ENCODE measurements around the gene C8A. TPM values are rescaled to one million over a fixed set of nuclear protein-coding genes. Genes with fewer than 3 reads are reported as not detected.

The C8A gene
- polyA plus RNA-seq (2011; rRNA removed) (not detected in 2 replicates), polyA minus RNA-seq (2011; rRNA and poly(A)+ RNA removed) (not detected in 2 replicates)

DNA sequence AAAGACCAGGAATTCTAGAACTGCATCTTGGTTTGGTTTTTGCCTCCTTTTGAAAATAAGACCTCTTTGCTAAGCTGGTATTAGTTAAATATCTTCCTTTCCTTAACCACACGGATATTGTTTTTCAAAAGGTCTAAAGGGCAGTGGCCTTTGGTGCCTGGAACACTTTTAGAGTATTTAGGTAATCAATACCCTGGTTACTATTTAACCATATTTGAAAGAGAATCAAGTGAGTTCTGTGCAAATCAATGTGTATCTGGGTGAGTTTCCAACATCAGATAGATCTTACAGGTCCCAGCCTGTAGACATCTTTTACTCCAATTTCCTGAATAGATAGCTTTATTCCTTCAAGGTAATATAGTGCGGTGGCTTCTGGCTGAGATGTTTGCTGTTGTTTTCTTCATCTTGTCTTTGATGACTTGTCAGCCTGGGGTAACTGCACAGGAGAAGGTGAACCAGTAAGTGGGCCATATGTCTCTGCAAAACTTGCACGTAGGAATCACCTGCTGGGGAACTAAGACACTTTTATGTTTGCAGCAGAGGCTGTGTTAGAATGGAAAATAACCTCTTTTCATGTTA, at the start of gene C8A:
C8A (plus strand) TSS at position 277 of the 579 bp plus-strand sequence; CDS start at position 382, 105 bp downstream.
- DNase-seq (ENCODE audit: low read depth, low spot score): no peak
- ChIA-PET CTCF (interaction anchor here (0.6 kb wide), 1 partner anchor 22 kb away, joined by 3 read pairs; no protein-coding TSS in a partner anchor), POLR2A (no interaction called here)

DNA sequence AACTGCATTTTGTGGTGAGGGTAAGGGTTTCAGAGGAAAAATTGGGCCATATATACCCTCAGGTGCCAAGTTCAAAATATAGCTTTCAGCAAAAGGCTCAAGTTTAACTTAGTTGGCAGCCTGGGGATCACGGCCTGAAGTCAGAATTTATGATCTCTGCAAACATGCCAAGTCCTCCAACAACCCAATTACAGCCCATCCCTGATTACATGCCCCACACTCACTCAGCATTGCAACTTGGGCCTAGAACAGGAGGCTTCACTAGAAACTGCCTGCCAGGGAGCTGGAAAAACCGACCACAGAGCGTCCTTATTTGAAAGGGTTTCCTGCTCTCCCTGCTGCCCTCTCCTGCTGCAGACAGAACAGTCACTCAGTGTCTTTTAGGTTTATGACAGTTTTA, 47.8 kb upstream of the C8A start:
- Histone ChIP-seq H3K27ac (ENCODE audit: low read depth, low read length) (no peak overlapping the region), H3K4me3 (ENCODE audit: low read depth, low read length) (no peak overlapping the region), H3K9me3 (ENCODE audit: control insufficient read depth, insufficient read depth, low read length) (no peaks in the 10 kb centered on the region), H3K27me3 (ENCODE audit: control insufficient read depth, insufficient read depth, low read length) (no peaks in the 10 kb centered on the region)
- no peak for DNase-seq (ENCODE audit: low read depth, low spot score)
- ChIA-PET CTCF (interaction anchor here (2.2 kb wide), 1 partner anchor 14 kb away, joined by 16 read pairs; no protein-coding TSS in a partner anchor), POLR2A (no interaction called here)
- TF ChIP-seq CTCF (IDR thresholded peaks at IDR 0.05; ENCODE audit: low read depth, low read length): no peak

More for the DNA sequence above, at the start of gene C8A:
- no peaks in the 10 kb centered on the region for H3K9me3 ChIP-seq (ENCODE audit: control insufficient read depth, insufficient read depth, low read length)
- TF ChIP-seq CTCF (IDR thresholded peaks at IDR 0.05; ENCODE audit: low read depth, low read length): no peak
- no peaks in the 10 kb centered on the region for H3K27me3 ChIP-seq (ENCODE audit: control insufficient read depth, insufficient read depth, low read length)
- no peak within 1 kb of the TSS for H3K4me3 ChIP-seq (ENCODE audit: low read depth, low read length)
- no peak within 1 kb of the TSS for H3K27ac ChIP-seq (ENCODE audit: low read depth, low read length)

DNA sequence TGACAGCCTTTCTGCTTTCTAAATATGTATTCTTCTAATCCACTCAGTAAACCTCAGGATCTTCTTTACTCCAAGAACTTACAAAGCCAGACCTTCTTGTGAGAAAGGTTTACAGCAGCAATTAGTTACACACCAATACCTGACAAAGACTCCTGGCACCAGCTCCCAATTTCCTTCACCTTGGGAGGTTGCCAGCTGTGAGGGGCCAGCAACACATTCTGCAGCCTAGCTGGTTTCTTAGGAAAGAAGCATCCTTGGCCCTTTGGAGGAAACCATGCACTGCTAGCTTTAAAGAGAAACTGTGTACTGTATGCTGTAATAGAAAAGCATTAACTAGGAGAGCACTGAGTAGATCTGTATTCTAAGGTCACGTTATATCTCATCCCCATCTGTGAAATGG, 46.2 kb upstream of the C8A start:
- Histone ChIP-seq H3K4me3 (ENCODE audit: low read depth, low read length) (no peak overlapping the region), H3K27ac (ENCODE audit: low read depth, low read length) (no peak overlapping the region), H3K9me3 (ENCODE audit: control insufficient read depth, insufficient read depth, low read length) (no peaks in the 10 kb centered on the region), H3K27me3 (ENCODE audit: control insufficient read depth, insufficient read depth, low read length) (no peaks in the 10 kb centered on the region)
- no peak for DNase-seq (ENCODE audit: low read depth, low spot score)
- POLR2A ChIA-PET: no interaction called here
- CTCF ChIA-PET: interaction anchor here (2.2 to 3.2 kb wide), 2 partner anchors 12 kb away, joined by 16 read pairs; no protein-coding TSS in a partner anchor
- no peak for TF ChIP-seq CTCF (IDR thresholded peaks at IDR 0.05; ENCODE audit: low read depth, low read length)

DNA sequence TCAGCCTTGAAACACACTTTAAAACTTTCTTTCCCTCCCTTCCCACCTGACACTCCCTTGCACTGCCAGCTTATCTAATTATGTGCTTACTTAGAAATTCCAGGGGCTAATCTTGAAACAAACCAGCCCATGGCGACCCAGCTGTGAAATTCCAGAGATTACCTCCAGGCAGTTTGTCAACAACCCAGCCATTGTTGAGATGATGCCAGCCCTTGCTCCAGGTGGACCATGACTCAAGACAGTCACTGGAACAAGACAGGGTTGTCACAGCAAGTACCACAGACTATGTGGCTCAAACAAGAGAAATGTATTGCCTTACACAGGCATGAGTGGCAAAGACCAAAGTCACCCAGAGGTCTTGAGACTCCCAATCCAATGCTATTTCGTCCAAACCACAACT, 43.3 kb upstream of the C8A start:
- no peak overlapping the region for H3K27ac ChIP-seq (ENCODE audit: low read depth, low read length)
- DNase-seq (ENCODE audit: low read depth, low spot score): no peak
- H3K27me3 ChIP-seq (ENCODE audit: control insufficient read depth, insufficient read depth, low read length): no peaks in the 10 kb centered on the region
- no peak for TF ChIP-seq CTCF (IDR thresholded peaks at IDR 0.05; ENCODE audit: low read depth, low read length)
- no peak overlapping the region for H3K4me3 ChIP-seq (ENCODE audit: low read depth, low read length)
- CTCF ChIA-PET: interaction anchor here (0.6 to 3.2 kb wide), 2 partner anchors 9 to 1527 kb away, joined by 3 to 16 read pairs; no protein-coding TSS in a partner anchor
- no peaks in the 10 kb centered on the region for H3K9me3 ChIP-seq (ENCODE audit: control insufficient read depth, insufficient read depth, low read length)
- POLR2A ChIA-PET: interaction anchor here (0.6 kb wide), 1 partner anchor 936 kb away, joined by 10 read pairs; no protein-coding TSS in a partner anchor

DNA sequence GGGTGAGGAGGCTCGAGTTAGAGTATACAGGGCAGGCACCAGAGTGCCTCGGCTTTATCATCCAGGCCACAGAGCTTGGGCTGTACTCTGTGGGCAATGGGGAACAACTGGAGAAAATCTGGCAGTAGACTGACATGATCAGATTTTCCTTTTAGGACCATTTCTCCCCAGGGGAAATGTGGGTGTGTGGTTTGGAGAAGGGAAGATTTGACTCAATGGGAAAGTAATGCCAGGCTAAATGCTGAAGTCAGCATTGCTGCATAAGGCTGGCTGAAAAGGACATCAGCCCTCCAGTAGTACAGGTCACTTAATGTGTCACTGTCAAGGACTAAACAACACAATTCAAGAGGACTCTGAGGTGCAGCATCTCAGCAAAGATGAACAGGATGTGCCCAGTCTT, 40.4 kb upstream of the C8A start:
- DNase-seq (ENCODE audit: low read depth, low spot score): no peak
- Histone ChIP-seq H3K27ac (ENCODE audit: low read depth, low read length) (no peak overlapping the region), H3K9me3 (ENCODE audit: control insufficient read depth, insufficient read depth, low read length) (no peaks in the 10 kb centered on the region), H3K27me3 (ENCODE audit: control insufficient read depth, insufficient read depth, low read length) (no peaks in the 10 kb centered on the region), H3K4me3 (ENCODE audit: low read depth, low read length) (no peak overlapping the region)
- no peak for TF ChIP-seq CTCF (IDR thresholded peaks at IDR 0.05; ENCODE audit: low read depth, low read length)
- ChIA-PET POLR2A (no interaction called here), CTCF (no interaction called here)
